Measurements from ENCODE around the gene LCLAT1.

DNA sequence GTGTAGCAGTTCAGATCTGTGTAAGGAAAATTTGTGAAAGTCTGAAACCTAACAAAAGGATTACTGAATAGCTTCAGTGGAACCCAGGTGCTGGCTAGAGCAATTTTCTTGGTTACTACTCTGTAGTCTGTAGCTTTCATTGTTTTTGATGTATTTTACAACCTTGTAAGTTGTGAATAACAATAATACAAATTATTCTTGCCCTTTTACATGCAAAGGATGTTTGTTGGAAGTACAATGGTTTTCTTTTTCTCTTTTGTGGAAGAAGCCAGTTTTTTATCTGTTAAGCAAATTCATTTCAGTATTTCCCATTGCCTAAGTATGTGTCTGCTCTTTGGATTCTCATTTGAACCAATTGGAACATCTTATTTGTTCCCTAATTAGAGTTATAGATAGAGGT, 10.2 kb downstream of the LCLAT1 start:
- TF ChIP-seq, protein P1, sequence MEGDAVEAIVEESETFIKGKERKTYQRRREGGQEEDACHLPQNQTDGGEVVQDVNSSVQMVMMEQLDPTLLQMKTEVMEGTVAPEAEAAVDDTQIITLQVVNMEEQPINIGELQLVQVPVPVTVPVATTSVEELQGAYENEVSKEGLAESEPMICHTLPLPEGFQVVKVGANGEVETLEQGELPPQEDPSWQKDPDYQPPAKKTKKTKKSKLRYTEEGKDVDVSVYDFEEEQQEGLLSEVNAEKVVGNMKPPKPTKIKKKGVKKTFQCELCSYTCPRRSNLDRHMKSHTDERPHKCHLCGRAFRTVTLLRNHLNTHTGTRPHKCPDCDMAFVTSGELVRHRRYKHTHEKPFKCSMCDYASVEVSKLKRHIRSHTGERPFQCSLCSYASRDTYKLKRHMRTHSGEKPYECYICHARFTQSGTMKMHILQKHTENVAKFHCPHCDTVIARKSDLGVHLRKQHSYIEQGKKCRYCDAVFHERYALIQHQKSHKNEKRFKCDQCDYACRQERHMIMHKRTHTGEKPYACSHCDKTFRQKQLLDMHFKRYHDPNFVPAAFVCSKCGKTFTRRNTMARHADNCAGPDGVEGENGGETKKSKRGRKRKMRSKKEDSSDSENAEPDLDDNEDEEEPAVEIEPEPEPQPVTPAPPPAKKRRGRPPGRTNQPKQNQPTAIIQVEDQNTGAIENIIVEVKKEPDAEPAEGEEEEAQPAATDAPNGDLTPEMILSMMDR (IDR thresholded peaks at IDR 0.05; ENCODE audit: borderline replicate concordance, extremely low read depth, low read length, poor library complexity, severe bottlenecking), result no peak
- no peak for TF ChIP-seq EZH2 (IDR thresholded peaks at IDR 0.05; ENCODE audit: borderline replicate concordance, low read depth, low read length, severe bottlenecking)

Data from DND-41 (cell line).